Gastrocnemius medialis (tissue), 4 donors: ENCODE measurements around the gene TINAGL1. TPM values are rescaled to one million over a fixed set of nuclear protein-coding genes. Genes with fewer than 3 reads are reported as not detected.

Experiments used
- ATAC-seq, 2 donors: fragments of 150-250 bp; one replicate each; pipeline ENCODE4 v1.9.1; 2016
- DNase-seq, 2 donors: peaks; one replicate each; pipeline ENCODE4 v3.0.0-alpha.2; 2019
- H3K27ac ChIP-seq, 4 donors: fragments of 200-600 bp; sonication (generic); 1 replicate in 1 of 4; 2 replicates in 3 of 4; pipeline ENCODE4 v1.5.1; 2016 to 2018; ENCODE audit warnings: mild to moderate bottlenecking in 2 of 4, moderate library complexity in 1 of 4
- H3K27me3 ChIP-seq, 3 donors: fragments of 200-600 bp; sonication (generic) in 2 of 3; 1 replicate in 1 of 3; 2 replicates in 2 of 3; pipeline versions ENCODE4 v1.5.1 to v1.6.0; 2016 to 2019; ENCODE audit warnings: mild to moderate bottlenecking in 1 of 3, moderate library complexity in 1 of 3
- H3K36me3 ChIP-seq, 2 donors: fragments of 200-600 bp; sonication (generic) in 1 of 2; one replicate each; pipeline ENCODE4 v1.5.1; 2017 to 2018
- H3K4me1 ChIP-seq, 2 donors: fragments of 200-600 bp; sonication (generic) in 1 of 2; one replicate each; pipeline ENCODE4 v1.5.1; 2016 to 2017; ENCODE audit warnings: mild to moderate bottlenecking in 2 of 2
- H3K4me3 ChIP-seq, 4 donors: fragments of 200-600 bp; sonication (generic) in 3 of 4; 1 replicate in 1 of 4; 2 replicates in 3 of 4; pipeline ENCODE4 v1.5.1; 2016 to 2019; ENCODE audit warnings: mild to moderate bottlenecking in 2 of 4
- H3K9me3 ChIP-seq, 3 donors: fragments of 200-600 bp; sonication (generic) in 2 of 3; 1 replicate in 1 of 3; 2 replicates in 2 of 3; pipeline ENCODE4 v1.5.1; 2016 to 2019
- CTCF ChIP-seq, 5 experiments: fragments of 450-650 bp in 3 of 5; fragments of 200-600 bp in 2 of 5; sonication (generic) in 2 of 5; IDR thresholded peaks in 4 of 5; conservative IDR thresholded peaks in 1 of 5; 1 replicate in 4 of 5; 2 replicates in 1 of 5; pipeline ENCODE4 v1.5.1; 2016 to 2019; ENCODE audit warnings: antibody characterized with exemption in 5 of 5, mild to moderate bottlenecking in 3 of 5, moderate library complexity in 3 of 5
- POLR2A ChIP-seq, 2 donors: fragments of 450-650 bp; IDR thresholded peaks; one replicate each; pipeline ENCODE4 v1.6.1; 2017; ENCODE audit warnings: antibody characterized with exemption in 2 of 2, mild to moderate bottlenecking in 2 of 2, moderate library complexity in 2 of 2
- in situ Hi-C, 4 donors: fragments of 200-750 bp; cut with MboI; loops; one replicate each; pipeline versions ENCODE4 v1.15.0 to v1.8.0; 2017; ENCODE audit warnings: low sequenced_read_pairs in 4 of 4
- intact Hi-C: fragments of 100-400 bp; cut with DNase I; formaldehyde crosslinking; loops from one replicate; pipeline ENCODE4 v1.15.1; 2023; ENCODE audit warnings: low total_unique reads
- total RNA-seq, 4 donors: library from RNA; depleted of rRNA; stranded (reverse); fragments of >200 nt; gene quantifications; one replicate each; pipeline versions ENCODE4 v1.1.0 to v1.2.3, GENCODE V29; 2016

The TINAGL1 gene
- total RNA-seq, 4 donors from 2014 or later, result 50.3 to 120 (median 105) TPM

GRCh38 chr1:31617916-31618746 is 41.8 kb downstream of the TINAGL1 start:
- Histone ChIP-seq H3K4me3 (peak overlapping the region; percentile 60 to 76 (median 64)), H3K4me1 (peaks cover 4 to 8% of the 10 kb centered on the region in 2 donors), H3K36me3 (no peaks in the 10 kb centered on the region), H3K9me3 (no peaks in the 10 kb centered on the region), H3K27ac (peak overlapping the region; percentile 8 to 57 (median 34)), H3K27me3 (peaks cover 20 to 21% (median 20%) of the 10 kb centered on the region in 3 donors)
- ATAC-seq (peak; percentile 39 to 51), DNase-seq (no peak)
- TF ChIP-seq POLR2A (IDR thresholded peaks at IDR 0.05) (no peak), CTCF (IDR thresholded peaks at IDR 0.05 in 4 of 5, conservative IDR thresholded peaks at IDR 0.05 in 1 of 5) (peak; percentile 53 to 88 (median 81))
- intact Hi-C loops, result loop anchor here (1.0 kb wide), 1 partner anchor 53 kb away; no protein-coding TSS in a partner anchor
- in situ Hi-C loops, result no loop called here

- intact Hi-C loops, result loop anchor here (1.0 kb wide), 1 partner anchor 54 kb away; no protein-coding TSS in a partner anchor
- ATAC-seq (no peak), DNase-seq (no peak)
- TF ChIP-seq POLR2A (IDR thresholded peaks at IDR 0.05), result no peak
- TF ChIP-seq CTCF (IDR thresholded peaks at IDR 0.05 in 4 of 5, conservative IDR thresholded peaks at IDR 0.05 in 1 of 5), result no peak
- Histone ChIP-seq H3K36me3 (no peaks in the 10 kb centered on the region), H3K27me3 (peaks cover 20 to 21% (median 20%) of the 10 kb centered on the region in 3 donors), H3K4me3 (no peak overlapping the region), H3K4me1 (peaks cover 4 to 8% of the 10 kb centered on the region in 2 donors), H3K9me3 (no peaks in the 10 kb centered on the region), H3K27ac (no peak overlapping the region)
- in situ Hi-C loops, result no loop called here
Observed at GRCh38 chr1:31618916-31619846, 42.9 kb downstream of the TINAGL1 start.

- Histone ChIP-seq H3K27me3 (peaks cover 20 to 21% (median 20%) of the 10 kb centered on the region in 3 donors), H3K36me3 (no peaks in the 10 kb centered on the region), H3K27ac (no peak overlapping the region), H3K4me3 (no peak overlapping the region), H3K4me1 (peaks cover 5 to 12% of the 10 kb centered on the region in 2 donors), H3K9me3 (no peaks in the 10 kb centered on the region)
- no peak for TF ChIP-seq CTCF (IDR thresholded peaks at IDR 0.05 in 4 of 5, conservative IDR thresholded peaks at IDR 0.05 in 1 of 5)
- no peak for TF ChIP-seq POLR2A (IDR thresholded peaks at IDR 0.05)
- intact Hi-C loops, result no loop called here
- in situ Hi-C loops, result no loop called here
- DNase-seq (no peak), ATAC-seq (no peak)
Observed at GRCh38 chr1:31620631-31621497, 44.5 kb downstream of the TINAGL1 start.

- TF ChIP-seq CTCF (IDR thresholded peaks at IDR 0.05 in 4 of 5, conservative IDR thresholded peaks at IDR 0.05 in 1 of 5) (no peak), POLR2A (IDR thresholded peaks at IDR 0.05) (no peak)
- Histone ChIP-seq H3K27me3 (peaks cover 18 to 20% (median 19%) of the 10 kb centered on the region in 3 donors), H3K4me1 (peaks cover 11 to 18% of the 10 kb centered on the region in 2 donors), H3K9me3 (no peaks in the 10 kb centered on the region), H3K4me3 (no peak overlapping the region), H3K27ac (no peak overlapping the region), H3K36me3 (no peaks in the 10 kb centered on the region)
- DNase-seq (no peak), ATAC-seq (no peak)
- in situ Hi-C loops, result no loop called here
- intact Hi-C loops, result no loop called here
Observed at GRCh38 chr1:31621498-31621820, 45.1 kb downstream of the TINAGL1 start.
